ENCODE measurements around the gene ZNF804A. TPM values are rescaled to one million over a fixed set of nuclear protein-coding genes. Genes with fewer than 3 reads are reported as not detected.

ZNF804A gene
- total and polyA plus RNA-seq, 2 of the 4 experiments (the other 2 are of a cell fraction): 2.2 to 2.7 TPM

- Histone ChIP-seq H3K23ac (ENCODE audit: low read depth, low read length) (no peak overlapping the region), H4K20me1 (ENCODE audit: insufficient read depth, low read length) (no peaks in the 10 kb centered on the region), H3K18ac (ENCODE audit: low read depth, low read length) (no peak overlapping the region), H3K9me3 (ENCODE audit: control insufficient read depth, insufficient read depth, low read length) (no peaks in the 10 kb centered on the region; the same call in 1 of the 2 replicates), H2BK20ac (ENCODE audit: low read depth, low read length) (no peak overlapping the region), H2BK120ac (ENCODE audit: low read depth, low read length) (no peak overlapping the region), H3K4ac (ENCODE audit: low read depth, low read length) (no peak overlapping the region), H4K5ac (ENCODE audit: low read depth, low read length) (no peak overlapping the region), H2BK15ac (ENCODE audit: low read depth, low read length) (no peak overlapping the region), H3K27me3 (ENCODE audit: control insufficient read depth, insufficient read depth, low read length) (no peaks in the 10 kb centered on the region), H3K9ac (ENCODE audit: low read depth, low read length) (no peak overlapping the region), H3K27ac (ENCODE audit: insufficient read depth, low read length) (no peak overlapping the region), H3K9me1 (ENCODE audit: insufficient read depth, low read length) (no peaks in the 10 kb centered on the region; the same call in 1 of the 2 replicates), H3K56ac (ENCODE audit: extremely low read depth, insufficient read depth, low read length) (no peak overlapping the region), H4K91ac (ENCODE audit: insufficient read depth, low read depth, low read length) (no peak overlapping the region), H2AK5ac (ENCODE audit: low read depth, low read length) (no peak overlapping the region), H3K4me3 (ENCODE audit: insufficient read depth, low read depth, low read length) (no peak overlapping the region), H3K4me1 (ENCODE audit: control insufficient read depth, insufficient read depth, low read length) (no peaks in the 10 kb centered on the region), H3K14ac (replicated peaks; ENCODE audit: low read depth, low read length) (no peak overlapping the region), H2BK5ac (ENCODE audit: low read depth, low read length, poor library complexity, severe bottlenecking) (no peak overlapping the region), H2AFZ (replicated peaks; ENCODE audit: low read length, poor library complexity) (no peak overlapping the region), H3K36me3 (ENCODE audit: control insufficient read depth, insufficient read depth, low read length) (no peaks in the 10 kb centered on the region), H4K8ac (ENCODE audit: low read depth in 2 of 2, low read length in 2 of 2) (no peak overlapping the region), H3K4me2 (ENCODE audit: low read depth, low read length) (no peak overlapping the region), H3K79me1 (ENCODE audit: low read depth in 1 of 2, low read length in 2 of 2) (peaks cover 0 to 3% of the 10 kb centered on the region in 2 experiments; a peak in 1 of 4 replicates), H2AK9ac (replicated peaks; ENCODE audit: low read depth, low read length, poor library complexity) (no peak overlapping the region)
- TF ChIP-seq MAFK (IDR thresholded peaks at IDR 0.05; ENCODE audit: low read depth, low read length): no peak
- no peak for TF ChIP-seq USF2 (IDR thresholded peaks at IDR 0.05; ENCODE audit: low read depth, low read length)
- TF ChIP-seq NFE2L2 (IDR thresholded peaks at IDR 0.05; ENCODE audit: low read depth, low read length): no peak
- TF ChIP-seq MAZ (IDR thresholded peaks at IDR 0.05; ENCODE audit: borderline replicate concordance, low read depth, low read length): no peak
- TF ChIP-seq RAD21 (IDR thresholded peaks at IDR 0.05; ENCODE audit: low read length): no peak
- TF ChIP-seq FOS (IDR thresholded peaks at IDR 0.05; ENCODE audit: low read depth, low read length): no peak
- TF ChIP-seq POLR2A (IDR thresholded peaks at IDR 0.05; ENCODE audit: low read depth, low read length): no peak
- TF ChIP-seq MXI1 (IDR thresholded peaks at IDR 0.05; ENCODE audit: borderline replicate concordance, low read depth, low read length): no peak
- no peak for TF ChIP-seq CTCF (conservative IDR thresholded peaks at IDR 0.05; ENCODE audit: low read depth, low read length)
- no peak for TF ChIP-seq CHD1 (IDR thresholded peaks at IDR 0.05; ENCODE audit: low read depth, low read length)
- TF ChIP-seq RCOR1 (IDR thresholded peaks at IDR 0.05; ENCODE audit: insufficient replicate concordance, low read length): no peak
- TF ChIP-seq SMC3 (IDR thresholded peaks at IDR 0.05; ENCODE audit: low read depth, low read length): no peak
- TF ChIP-seq ELK1 (IDR thresholded peaks at IDR 0.05; ENCODE audit: borderline replicate concordance, low read depth, low read length): no peak
- DNase-seq (peak; percentile 64), ATAC-seq (ENCODE audit: low read depth) (peak; percentile 67)
- in situ Hi-C loops (cut with MboI; ENCODE audit: low sequenced_read_pairs) (no loop called here), dilution Hi-C loops (cut with HindIII; ENCODE audit: low sequenced_read_pairs, unreplicated experiment) (no loop called here), intact Hi-C loops (cut with micrococcal nuclease) (no loop called here)
- no TSS peak for BruUV-seq (replicated peaks)
- WGBS, 2 experiments (ENCODE audit: extremely low coverage in 2 of 2, insufficient read length in 1 of 2): no CpG with 5 or more reads among the region's 1 CpG
- CTCF ChIA-PET: no interaction called here
- POLR2A ChIA-PET (ENCODE audit: unreplicated experiment): interaction anchor here (0.6 kb wide), 1 partner anchor 1324 kb away, joined by 3 read pairs; no protein-coding TSS in a partner anchor
Observed at GRCh38 chr2:184689638-184690037, 91.3 kb downstream of the ZNF804A start.
